Activated B cell treated with CpG ODN at 0.5 μM for 24 hours (primary cell): Measurements from ENCODE around the gene FNBP1L. TPM values are rescaled to one million over a fixed set of nuclear protein-coding genes. Genes with fewer than 3 reads are reported as not detected.

Experiments used
- ATAC-seq: fragments of 200-7000 bp; cut with Tn5 transposase; one replicate; pipeline ENCODE4 v1.10.0; 2021; ENCODE audit warnings: low read depth, mild to moderate bottlenecking, moderate library complexity
- CTCF ChIA-PET: fragments of 350-600 bp; sonication (Branson Sonifier 250); formaldehyde crosslinking; loops from one replicate; lab custom pipeline; 2021; ENCODE audit warnings: antibody characterized with exemption; lab: Charles Lee
- POLR2A ChIA-PET: fragments of 350-600 bp; sonication (Branson Sonifier 250); formaldehyde crosslinking; loops from one replicate; lab custom pipeline; 2021; ENCODE audit warnings: antibody characterized with exemption; lab: Charles Lee
- DNase-seq: peaks from one replicate; pipeline ENCODE4 v3.0.0; 2022
- H3K27ac Mint-ChIP-seq: one replicate; pipeline ENCODE4 v1.8.0; 2020; ENCODE audit warnings: mixed read lengths
- H3K27me3 Mint-ChIP-seq: one replicate; pipeline ENCODE4 v1.8.0; 2021; ENCODE audit warnings: mixed read lengths
- H3K36me3 Mint-ChIP-seq: one replicate; pipeline ENCODE4 v1.8.0; 2021; ENCODE audit warnings: low read depth, mixed read lengths
- H3K4me1 Mint-ChIP-seq: one replicate; pipeline ENCODE4 v1.8.0; 2021; ENCODE audit warnings: mixed read lengths
- H3K4me3 Mint-ChIP-seq: one replicate; pipeline ENCODE4 v1.8.0; 2020; ENCODE audit warnings: mild to moderate bottlenecking, mixed read lengths
- H3K9me3 Mint-ChIP-seq: one replicate; pipeline ENCODE4 v1.8.0; 2020; ENCODE audit warnings: mixed read lengths
- intact Hi-C: fragments of 100-400 bp; cut with micrococcal nuclease; formaldehyde crosslinking; loops from one replicate; pipeline ENCODE4 v1.15.1; 2024
- total RNA-seq: library from RNA; stranded (reverse); gene quantifications from 2 replicates; pipeline ENCODE4 v1.2.3, GENCODE V29; 2022
- TF ChIP-seq, protein P1 (sequence below): fragments of 200-600 bp; IDR thresholded peaks from one replicate; pipeline ENCODE4 v1.8.0; 2022; ENCODE audit warnings: antibody characterized with exemption, mild to moderate bottlenecking

FNBP1L gene
- total RNA-seq, 1 donor from 2014 or later = 3.3 TPM

- ChIA-PET POLR2A (no interaction called here), CTCF (no interaction called here)
- Mint-ChIP-seq H3K27ac (no peak overlapping the region), H3K36me3 (no peaks in the 10 kb centered on the region), H3K4me1 (peaks cover 21% of the 10 kb centered on the region), H3K9me3 (peaks cover 4% of the 10 kb centered on the region), H3K27me3 (peaks cover 5% of the 10 kb centered on the region), H3K4me3 (no peak overlapping the region)
- intact Hi-C loops = no loop called here
- DNase-seq = no peak
- TF ChIP-seq, protein P1, sequence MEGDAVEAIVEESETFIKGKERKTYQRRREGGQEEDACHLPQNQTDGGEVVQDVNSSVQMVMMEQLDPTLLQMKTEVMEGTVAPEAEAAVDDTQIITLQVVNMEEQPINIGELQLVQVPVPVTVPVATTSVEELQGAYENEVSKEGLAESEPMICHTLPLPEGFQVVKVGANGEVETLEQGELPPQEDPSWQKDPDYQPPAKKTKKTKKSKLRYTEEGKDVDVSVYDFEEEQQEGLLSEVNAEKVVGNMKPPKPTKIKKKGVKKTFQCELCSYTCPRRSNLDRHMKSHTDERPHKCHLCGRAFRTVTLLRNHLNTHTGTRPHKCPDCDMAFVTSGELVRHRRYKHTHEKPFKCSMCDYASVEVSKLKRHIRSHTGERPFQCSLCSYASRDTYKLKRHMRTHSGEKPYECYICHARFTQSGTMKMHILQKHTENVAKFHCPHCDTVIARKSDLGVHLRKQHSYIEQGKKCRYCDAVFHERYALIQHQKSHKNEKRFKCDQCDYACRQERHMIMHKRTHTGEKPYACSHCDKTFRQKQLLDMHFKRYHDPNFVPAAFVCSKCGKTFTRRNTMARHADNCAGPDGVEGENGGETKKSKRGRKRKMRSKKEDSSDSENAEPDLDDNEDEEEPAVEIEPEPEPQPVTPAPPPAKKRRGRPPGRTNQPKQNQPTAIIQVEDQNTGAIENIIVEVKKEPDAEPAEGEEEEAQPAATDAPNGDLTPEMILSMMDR = no peak
- ATAC-seq = no peak
Measured at GRCh38 chr1:93415296-93415695, 32.6 kb upstream of the FNBP1L start.

GRCh38 chr1:93416183-93416582 lies 31.7 kb upstream of the FNBP1L start:
- Mint-ChIP-seq H3K4me1 (peaks cover 21% of the 10 kb centered on the region), H3K4me3 (no peak overlapping the region), H3K36me3 (no peaks in the 10 kb centered on the region), H3K27ac (no peak overlapping the region), H3K27me3 (peaks cover 8% of the 10 kb centered on the region), H3K9me3 (peaks cover 4% of the 10 kb centered on the region)
- ATAC-seq = peak; percentile 50
- CTCF ChIA-PET = no interaction called here
- intact Hi-C loops = no loop called here
- DNase-seq = no peak
- POLR2A ChIA-PET = no interaction called here
- TF ChIP-seq, protein P1 = no peak

GRCh38 chr1:93419344-93419743 lies 28.6 kb upstream of the FNBP1L start:
- no peaks in the 10 kb centered on the region for H3K36me3 Mint-ChIP-seq
- ChIA-PET CTCF (no interaction called here), POLR2A (no interaction called here)
- DNase-seq (no peak), ATAC-seq (no peak)
- no peak overlapping the region for H3K4me3 Mint-ChIP-seq
- TF ChIP-seq, protein P1 = no peak
- intact Hi-C loops = no loop called here
- peaks cover 10% of the 10 kb centered on the region for H3K27me3 Mint-ChIP-seq
- H3K9me3 Mint-ChIP-seq = peaks cover 4% of the 10 kb centered on the region
- H3K27ac Mint-ChIP-seq = no peak overlapping the region
- H3K4me1 Mint-ChIP-seq = peaks cover 20% of the 10 kb centered on the region

- peaks cover 10% of the 10 kb centered on the region for H3K27me3 Mint-ChIP-seq
- TF ChIP-seq, protein P1 = no peak
- H3K36me3 Mint-ChIP-seq = no peaks in the 10 kb centered on the region
- ChIA-PET CTCF (no interaction called here), POLR2A (no interaction called here)
- no peak overlapping the region for H3K27ac Mint-ChIP-seq
- DNase-seq (no peak), ATAC-seq (no peak)
- peaks cover 11% of the 10 kb centered on the region for H3K4me1 Mint-ChIP-seq
- peaks cover 4% of the 10 kb centered on the region for H3K9me3 Mint-ChIP-seq
- intact Hi-C loops = no loop called here
- no peak overlapping the region for H3K4me3 Mint-ChIP-seq
Measured at GRCh38 chr1:93420400-93420799, 27.5 kb upstream of the FNBP1L start.

- TF ChIP-seq, protein P1 = no peak
- H3K4me1 Mint-ChIP-seq = no peaks in the 10 kb centered on the region
- no peak overlapping the region for H3K27ac Mint-ChIP-seq
- POLR2A ChIA-PET = no interaction called here
- intact Hi-C loops = no loop called here
- ATAC-seq (no peak), DNase-seq (no peak)
- peaks cover 9% of the 10 kb centered on the region for H3K27me3 Mint-ChIP-seq
- H3K36me3 Mint-ChIP-seq = no peaks in the 10 kb centered on the region
- CTCF ChIA-PET = no interaction called here
- no peak overlapping the region for H3K4me3 Mint-ChIP-seq
- H3K9me3 Mint-ChIP-seq = no peaks in the 10 kb centered on the region
Measured at GRCh38 chr1:93426181-93426580, 21.7 kb upstream of the FNBP1L start.
